Gastrocnemius medialis (tissue), 4 donors: ENCODE measurements around the gene ACAD9.
A peak's percentile ranks its signal among the peaks of the same experiment; 100 is the strongest.

ENCODE experiments used
- POLR2A ChIP-seq, 2 donors: fragments of 450-650 bp; IDR thresholded peaks; one replicate each; pipeline ENCODE4 v1.6.1; 2017; ENCODE audit warnings: antibody characterized with exemption in 2 of 2, mild to moderate bottlenecking in 2 of 2, moderate library complexity in 2 of 2
- TF ChIP-seq, protein P1 (sequence below), 5 experiments: fragments of 450-650 bp in 3 of 5; fragments of 200-600 bp in 2 of 5; sonication (generic) in 2 of 5; IDR thresholded peaks in 4 of 5; conservative IDR thresholded peaks in 1 of 5; 1 replicate in 4 of 5; 2 replicates in 1 of 5; pipeline ENCODE4 v1.5.1; 2016 to 2019; ENCODE audit warnings: antibody characterized with exemption in 5 of 5, mild to moderate bottlenecking in 3 of 5, moderate library complexity in 3 of 5

- TF ChIP-seq, protein P1, sequence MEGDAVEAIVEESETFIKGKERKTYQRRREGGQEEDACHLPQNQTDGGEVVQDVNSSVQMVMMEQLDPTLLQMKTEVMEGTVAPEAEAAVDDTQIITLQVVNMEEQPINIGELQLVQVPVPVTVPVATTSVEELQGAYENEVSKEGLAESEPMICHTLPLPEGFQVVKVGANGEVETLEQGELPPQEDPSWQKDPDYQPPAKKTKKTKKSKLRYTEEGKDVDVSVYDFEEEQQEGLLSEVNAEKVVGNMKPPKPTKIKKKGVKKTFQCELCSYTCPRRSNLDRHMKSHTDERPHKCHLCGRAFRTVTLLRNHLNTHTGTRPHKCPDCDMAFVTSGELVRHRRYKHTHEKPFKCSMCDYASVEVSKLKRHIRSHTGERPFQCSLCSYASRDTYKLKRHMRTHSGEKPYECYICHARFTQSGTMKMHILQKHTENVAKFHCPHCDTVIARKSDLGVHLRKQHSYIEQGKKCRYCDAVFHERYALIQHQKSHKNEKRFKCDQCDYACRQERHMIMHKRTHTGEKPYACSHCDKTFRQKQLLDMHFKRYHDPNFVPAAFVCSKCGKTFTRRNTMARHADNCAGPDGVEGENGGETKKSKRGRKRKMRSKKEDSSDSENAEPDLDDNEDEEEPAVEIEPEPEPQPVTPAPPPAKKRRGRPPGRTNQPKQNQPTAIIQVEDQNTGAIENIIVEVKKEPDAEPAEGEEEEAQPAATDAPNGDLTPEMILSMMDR (IDR thresholded peaks at IDR 0.05 in 4 of 5, conservative IDR thresholded peaks at IDR 0.05 in 1 of 5), result peak in 2 of 5 experiments; percentile 24 to 47
- TF ChIP-seq POLR2A (IDR thresholded peaks at IDR 0.05), result no peak
Measured at GRCh38 chr3:128875556-128876120, 3.8 kb upstream of the ACAD9 start.
